ENCODE data around the gene NXPH2. TPM values are rescaled to one million over a fixed set of nuclear protein-coding genes. Genes with fewer than 3 reads are reported as not detected.

The NXPH2 gene
- total and polyA plus RNA-seq, 11 donors: 0.91 TPM; not detected in 10

DNA sequence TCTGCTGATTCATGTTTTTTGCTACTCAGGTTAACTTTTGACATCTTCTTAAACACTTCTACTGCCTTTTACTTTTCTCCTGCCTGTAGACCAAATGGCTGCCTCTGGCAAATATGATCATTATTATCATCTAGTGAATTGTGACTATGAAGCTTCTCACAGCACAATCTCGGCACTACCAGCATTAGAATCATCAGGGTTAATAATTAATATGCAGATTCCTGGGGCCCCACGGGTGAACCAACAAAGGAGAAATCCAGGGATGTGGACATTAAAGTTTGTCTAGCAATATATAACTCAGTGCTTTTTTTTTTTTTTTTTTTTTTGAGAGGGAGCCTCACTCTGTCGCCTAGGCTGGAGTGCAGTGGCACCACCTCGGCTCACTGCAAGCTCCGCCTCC, 142.5 kb downstream of the NXPH2 start:
- H3K9me3 ChIP-seq: peaks cover 0 to 11% (median 8%) of the 10 kb centered on the region in 12 donors
- 82 to 92% (median 86%) methylated on average over 5 of the region's 5 CpGs for WGBS, 4 donors
- H3K4me1 ChIP-seq: no peaks in the 10 kb centered on the region
- no peak overlapping the region for H3K4me3 ChIP-seq
- no peaks in the 10 kb centered on the region for H3K36me3 ChIP-seq
- no peak overlapping the region for H3K27ac ChIP-seq
- no peak for DNase-seq
- intact Hi-C loops (cut with DNase I): no loop called here
- no peak for TF ChIP-seq POLR2A (IDR thresholded peaks at IDR 0.05)
- TF ChIP-seq CTCF (IDR thresholded peaks at IDR 0.05): no peak
- H3K27me3 ChIP-seq: no peaks in the 10 kb centered on the region
- no peak for ATAC-seq

DNA sequence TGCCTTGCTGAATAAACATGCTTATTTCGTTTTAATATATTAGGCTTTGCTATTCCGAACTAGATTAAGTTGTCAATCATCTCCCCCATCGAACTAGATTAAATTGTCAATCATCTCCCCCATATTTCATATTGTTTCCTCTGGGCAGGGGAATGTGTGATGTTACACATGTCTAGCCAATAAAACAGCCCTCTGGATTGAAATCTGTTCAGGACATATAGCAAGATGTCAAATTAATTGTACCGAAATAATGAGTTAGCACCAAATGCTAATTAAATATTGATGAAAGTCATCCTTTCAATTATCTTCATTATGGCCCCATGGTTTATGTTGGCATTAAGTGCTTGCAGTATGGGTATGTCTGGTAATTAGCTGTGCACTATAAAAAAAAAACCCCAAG, 143.1 kb downstream of the NXPH2 start:
- no peak for ATAC-seq

GRCh38 chr2:138633049-138633448, 147.1 kb downstream of the NXPH2 start:
- H3K36me3 ChIP-seq: no peaks in the 10 kb centered on the region
- no peak overlapping the region for H3K27ac ChIP-seq
- H3K4me1 ChIP-seq: no peaks in the 10 kb centered on the region
- peaks cover 0 to 11% (median 8%) of the 10 kb centered on the region in 12 donors for H3K9me3 ChIP-seq
- intact Hi-C loops (cut with DNase I): no loop called here
- TF ChIP-seq CTCF (IDR thresholded peaks at IDR 0.05) (no peak), POLR2A (IDR thresholded peaks at IDR 0.05) (no peak)
- H3K27me3 ChIP-seq: no peaks in the 10 kb centered on the region
- WGBS, 4 donors: 90 to 96% (median 94%) methylated on average over 1 of the region's 1 CpG
- H3K4me3 ChIP-seq: no peak overlapping the region
- ATAC-seq (no peak), DNase-seq (no peak)

More for the DNA sequence above, 143.1 kb downstream of the NXPH2 start:
- WGBS, 4 donors: 83 to 90% (median 86%) methylated on average over 4 of the region's 4 CpGs
- intact Hi-C loops (cut with DNase I): no loop called here
- DNase-seq: no peak
- TF ChIP-seq POLR2A (IDR thresholded peaks at IDR 0.05): no peak
- TF ChIP-seq CTCF (IDR thresholded peaks at IDR 0.05): no peak
- Histone ChIP-seq H3K9me3 (peaks cover 0 to 11% (median 8%) of the 10 kb centered on the region in 12 donors), H3K27ac (no peak overlapping the region), H3K4me1 (no peaks in the 10 kb centered on the region), H3K4me3 (no peak overlapping the region), H3K36me3 (no peaks in the 10 kb centered on the region), H3K27me3 (no peaks in the 10 kb centered on the region)

DNA sequence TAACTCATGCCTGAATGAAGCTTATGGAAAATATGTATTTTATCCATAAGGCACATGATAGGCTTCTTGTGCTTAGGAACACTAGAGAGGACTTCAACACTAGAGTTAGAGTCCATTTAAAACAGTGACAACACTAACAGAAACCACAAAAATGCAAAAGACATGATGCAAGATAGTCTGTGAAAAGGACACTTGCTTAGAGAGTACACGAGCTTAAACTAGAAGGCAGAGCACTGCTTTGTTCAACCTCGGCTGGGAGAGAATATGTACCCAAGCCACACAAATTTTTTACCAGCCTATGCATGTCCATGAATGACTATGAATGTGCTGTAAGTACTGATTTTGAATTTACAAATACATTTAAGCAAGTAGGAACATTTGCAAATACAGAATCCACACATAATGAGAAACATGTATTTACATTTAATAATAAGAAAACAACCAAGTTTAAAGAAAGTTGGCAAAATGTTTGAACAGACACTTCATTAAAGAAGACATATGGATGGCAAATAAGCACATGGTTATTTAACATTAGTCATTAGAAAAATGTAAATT, 148.0 kb downstream of the NXPH2 start:
- TF ChIP-seq CTCF (IDR thresholded peaks at IDR 0.05) (no peak), POLR2A (IDR thresholded peaks at IDR 0.05) (no peak)
- intact Hi-C loops (cut with DNase I): no loop called here
- ATAC-seq: no peak
- Histone ChIP-seq H3K4me1 (no peaks in the 10 kb centered on the region), H3K9me3 (peaks cover 0 to 11% (median 8%) of the 10 kb centered on the region in 12 donors), H3K4me3 (no peak overlapping the region), H3K36me3 (no peaks in the 10 kb centered on the region), H3K27me3 (no peaks in the 10 kb centered on the region), H3K27ac (no peak overlapping the region)
- 68 to 76% (median 74%) methylated on average over 2 of the region's 2 CpGs for WGBS, 4 donors
- DNase-seq: no peak

Measured in heart left ventricle (tissue), 16 donors.